IPS-20b (cell line): ENCODE results near the gene OR2H1.
"Not testable (repeated sequence)": the region's sequence is repeated elsewhere in the genome, so short reads cannot be mapped to it uniquely, and the experiment has no call there.

Experiments
- H3K27ac ChIP-seq: one replicate; pipeline ENCODE4 v1.5.1; 2013; ENCODE audit warnings: low read length
- H3K27me3 ChIP-seq: 2 replicates; pipeline ENCODE4 v1.6.1; 2013; ENCODE audit warnings: mild to moderate bottlenecking, low read length, inconsistent platforms; ENCODE audit not compliant: insufficient read depth
- H3K36me3 ChIP-seq: 2 replicates; pipeline ENCODE4 v1.6.1; 2013; ENCODE audit warnings: low read depth, mild to moderate bottlenecking, inconsistent platforms, low read length, moderate library complexity; ENCODE audit not compliant: insufficient read depth
- H3K4me1 ChIP-seq: 2 replicates; pipeline ENCODE4 v1.6.1; 2013; ENCODE audit warnings: mild to moderate bottlenecking, control low read depth, inconsistent platforms, low read length, moderate library complexity; ENCODE audit not compliant: insufficient read depth
- H3K4me3 ChIP-seq: 2 replicates; pipeline ENCODE4 v1.5.1; 2013; ENCODE audit warnings: mild to moderate bottlenecking, low read length, inconsistent platforms
- H3K9ac ChIP-seq: 2 replicates; pipeline ENCODE4 v1.6.1; 2013; ENCODE audit warnings: low read depth, mild to moderate bottlenecking, inconsistent platforms, low read length, moderate library complexity
- H3K9me3 ChIP-seq: 2 replicates; pipeline ENCODE4 v1.6.1; 2013; ENCODE audit warnings: mild to moderate bottlenecking, low read depth, low read length, inconsistent platforms; ENCODE audit not compliant: insufficient read depth

OR2H1 gene

DNA sequence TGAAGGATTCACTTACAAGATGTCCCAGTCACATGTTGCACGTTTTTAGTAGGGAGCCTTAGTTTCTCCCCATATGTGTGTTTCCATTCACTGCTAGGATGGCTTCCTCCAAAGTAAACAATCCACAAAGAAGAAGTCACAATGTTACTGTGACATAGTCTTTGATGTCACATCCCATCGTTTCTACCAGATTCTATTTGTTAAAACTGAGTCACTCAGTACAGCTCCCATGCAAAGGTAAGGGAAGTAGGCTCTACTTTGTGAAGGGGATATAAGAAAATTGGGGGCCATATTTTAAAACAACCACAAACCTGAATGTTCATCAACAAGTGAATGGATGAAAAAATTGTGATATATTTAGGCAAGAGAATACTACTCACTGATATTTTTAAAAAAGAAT lies at the start of gene OR2H1, which contains the start of gene OR11A1:
Gene OR2H1 (plus strand): TSS at position 185 of the 400 bp plus-strand sequence. CDS start 4,615 bp downstream, outside the sequence.
Gene OR11A1 (minus strand): TSS at position 101 of the 400 bp plus-strand sequence. CDS start 29,430 bp downstream, outside the sequence.
- Histone ChIP-seq H3K27ac (no peak within 1 kb of the TSS), H3K9ac (no peak within 1 kb of the TSS), H3K9me3 (no peaks in the 10 kb centered on the region), H3K4me1 (no peaks in the 10 kb centered on the region), H3K27me3 (no peaks in the 10 kb centered on the region), H3K36me3 (no peaks in the 10 kb centered on the region), H3K4me3 (no peak within 1 kb of the TSS)

DNA sequence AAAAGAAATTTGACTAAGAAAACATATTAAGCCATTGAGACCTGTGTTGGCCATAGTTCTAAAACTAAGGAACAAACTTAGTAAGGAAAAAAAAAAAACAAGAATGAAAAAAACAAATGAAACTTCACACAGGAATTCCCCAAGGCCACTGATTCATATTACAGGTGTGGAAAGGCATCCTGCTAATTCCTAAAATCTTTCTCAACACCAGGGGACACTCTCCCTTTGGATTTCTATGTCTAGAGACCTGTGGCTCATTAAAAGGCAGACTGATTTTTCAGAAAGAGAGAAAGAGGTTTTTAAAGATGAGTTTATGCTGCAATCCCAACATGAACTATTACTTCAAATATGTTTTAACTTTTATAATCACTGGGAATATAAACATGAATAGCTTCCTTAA lies 42.4 kb upstream of the OR2H1 start, which contains the start of gene OR12D1:
Gene OR12D1 (plus strand): TSS at position 341 of the 400 bp plus-strand sequence.
- Histone ChIP-seq H3K27ac (no peak within 1 kb of the TSS), H3K4me1 (no peaks in the 10 kb centered on the region), H3K9ac (no peak within 1 kb of the TSS), H3K27me3 (no peaks in the 10 kb centered on the region), H3K4me3 (no peak within 1 kb of the TSS), H3K36me3 (no peaks in the 10 kb centered on the region), H3K9me3 (peaks cover 5% of the 10 kb centered on the region; the same call in 1 of the 2 replicates)

DNA sequence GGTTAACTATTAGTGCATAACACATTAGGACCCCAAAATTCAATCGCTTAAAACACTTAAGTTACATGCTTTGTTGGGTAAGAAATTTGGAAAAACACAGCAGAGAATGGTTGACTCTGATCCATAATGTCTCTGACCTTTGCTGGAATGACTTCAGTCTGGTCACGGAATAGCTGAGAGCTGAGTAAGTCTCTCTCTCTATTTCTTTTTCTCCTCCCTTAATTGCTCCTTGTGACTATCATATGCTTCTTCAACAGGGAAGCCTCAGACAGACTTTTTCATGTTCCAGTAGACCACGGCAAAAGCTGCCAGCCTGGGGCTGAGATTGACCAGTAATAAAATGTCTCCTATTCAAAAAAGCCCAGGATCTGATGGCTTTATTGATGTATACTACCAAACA lies 37.4 kb upstream of the OR2H1 start:
- peaks cover 4% of the 10 kb centered on the region; the same call in 1 of the 2 replicates for H3K4me1 ChIP-seq
- H3K4me3 ChIP-seq, result no peak overlapping the region
- no peaks in the 10 kb centered on the region for H3K27me3 ChIP-seq
- H3K9ac ChIP-seq, result no peak overlapping the region
- no peaks in the 10 kb centered on the region for H3K9me3 ChIP-seq
- H3K36me3 ChIP-seq, result no peaks in the 10 kb centered on the region
- no peak overlapping the region for H3K27ac ChIP-seq

DNA sequence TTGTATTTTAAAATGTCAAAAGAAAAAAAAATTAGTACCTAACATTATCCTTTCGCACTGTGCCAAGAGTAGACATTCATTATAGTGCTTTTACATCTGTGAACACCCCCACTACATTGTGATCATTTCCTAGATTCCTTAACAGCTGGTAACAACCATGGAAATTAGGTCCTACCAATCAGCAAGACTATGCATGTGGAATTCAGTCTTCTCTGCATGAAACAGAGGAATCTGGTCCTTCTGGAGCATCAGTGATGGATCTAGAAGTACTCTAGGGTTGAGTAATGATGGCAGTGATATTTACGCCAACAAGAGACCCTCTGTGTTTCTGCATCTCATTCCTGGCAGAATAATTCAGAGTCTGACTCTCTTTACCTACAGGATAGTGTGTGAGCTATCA lies 32.8 kb upstream of the OR2H1 start:
- Histone ChIP-seq H3K4me3 (no peak overlapping the region), H3K4me1 (peaks cover 4% of the 10 kb centered on the region; the same call in 1 of the 2 replicates), H3K9me3 (no peaks in the 10 kb centered on the region), H3K36me3 (no peaks in the 10 kb centered on the region), H3K27me3 (no peaks in the 10 kb centered on the region), H3K9ac (no peak overlapping the region), H3K27ac (no peak overlapping the region)

DNA sequence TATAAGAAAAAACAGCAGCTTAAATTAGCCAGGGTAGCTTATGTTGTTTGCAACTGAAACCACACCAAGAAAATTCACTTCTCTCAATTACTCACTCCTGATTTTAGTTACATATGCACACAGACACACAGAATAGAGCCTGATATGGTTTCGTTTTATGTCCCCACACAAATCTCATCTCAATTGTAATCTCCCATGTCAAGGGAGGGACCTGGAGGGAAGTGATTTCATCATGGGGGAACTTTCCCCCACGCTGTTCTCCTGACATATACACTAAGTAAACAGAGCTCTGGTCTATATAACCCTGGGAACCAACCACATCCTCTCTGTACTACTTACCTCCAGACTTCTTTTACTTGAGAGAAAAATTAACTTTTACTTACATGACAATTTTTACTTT lies 32.4 kb upstream of the OR2H1 start:
- no peaks in the 10 kb centered on the region for H3K27me3 ChIP-seq
- no peak overlapping the region for H3K4me3 ChIP-seq
- H3K4me1 ChIP-seq, result peaks cover 4% of the 10 kb centered on the region; the same call in 1 of the 2 replicates
- H3K36me3 ChIP-seq, result no peaks in the 10 kb centered on the region
- no peak overlapping the region for H3K9ac ChIP-seq
- no peak overlapping the region for H3K27ac ChIP-seq
- H3K9me3 ChIP-seq, result no peaks in the 10 kb centered on the region

DNA sequence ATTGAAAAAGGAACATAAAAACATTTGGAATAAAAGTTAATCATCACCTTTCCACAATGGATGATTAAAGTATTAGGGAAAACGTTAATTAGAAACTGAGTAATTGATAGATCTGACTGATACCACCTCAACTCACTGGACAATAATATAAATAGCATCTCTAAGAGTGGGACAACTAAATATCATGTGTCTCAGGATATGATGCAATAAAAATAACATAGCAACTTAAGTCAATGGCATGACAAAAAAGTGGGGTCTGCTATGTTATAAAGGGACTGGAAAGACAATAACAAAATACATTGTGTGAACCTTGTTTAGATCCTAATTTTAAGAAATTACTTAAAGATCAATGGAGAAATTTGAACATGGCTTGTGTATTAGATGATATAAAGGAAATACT lies 31.9 kb upstream of the OR2H1 start:
- Histone ChIP-seq H3K9me3 (no peaks in the 10 kb centered on the region), H3K36me3 (no peaks in the 10 kb centered on the region), H3K4me1 (peaks cover 4% of the 10 kb centered on the region; the same call in 1 of the 2 replicates), H3K27me3 (no peaks in the 10 kb centered on the region), H3K4me3 (no peak overlapping the region), H3K27ac (no peak overlapping the region), H3K9ac (no peak overlapping the region)

DNA sequence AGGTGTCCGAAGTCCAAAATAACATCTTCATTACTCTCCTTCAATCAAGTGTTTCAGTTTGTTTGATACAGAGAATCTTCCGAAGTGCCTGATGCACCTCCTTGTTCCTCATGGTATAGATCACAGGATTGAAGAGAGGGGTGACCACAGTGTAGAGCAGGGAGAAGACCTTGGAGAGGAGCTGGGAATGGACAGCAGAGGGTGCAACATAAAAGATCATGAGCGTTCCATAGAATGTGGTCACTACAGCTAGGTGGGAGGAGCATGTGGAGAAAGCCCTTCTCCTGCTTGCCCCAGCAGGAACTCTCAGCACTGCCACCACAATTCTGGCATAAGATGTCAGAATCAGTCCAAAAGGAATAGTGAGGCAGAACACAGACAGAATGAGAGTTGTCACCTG lies 30.3 kb upstream of the OR2H1 start:
- Histone ChIP-seq H3K9ac (no peak overlapping the region), H3K4me1 (peaks cover 4% of the 10 kb centered on the region; the same call in 1 of the 2 replicates), H3K27ac (no peak overlapping the region), H3K27me3 (no peaks in the 10 kb centered on the region), H3K9me3 (no peaks in the 10 kb centered on the region), H3K36me3 (no peaks in the 10 kb centered on the region), H3K4me3 (no peak overlapping the region)

DNA sequence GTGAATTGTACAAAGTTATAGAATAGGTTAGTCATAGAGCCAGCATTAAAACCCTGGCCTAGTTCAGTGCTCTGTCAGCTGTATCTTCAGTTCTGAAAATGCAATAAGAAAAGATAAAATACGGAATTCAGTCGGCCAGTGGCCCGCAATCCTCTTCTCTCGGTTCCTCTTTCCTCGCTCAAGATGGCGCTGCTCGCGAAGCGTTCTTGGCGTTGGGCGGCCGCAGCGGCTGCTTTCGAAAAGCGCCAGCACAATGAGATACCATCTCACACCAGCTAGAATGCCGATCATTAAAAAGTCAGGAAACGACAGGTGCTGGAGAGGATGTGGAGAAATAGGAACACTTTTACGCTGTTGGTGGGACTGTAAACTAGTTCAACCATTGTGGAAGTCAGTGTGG lies 20.2 kb upstream of the OR2H1 start:
- not testable (repeated sequence) for H3K27ac ChIP-seq, H3K4me3 ChIP-seq, H3K4me1 ChIP-seq, H3K36me3 ChIP-seq, H3K9ac ChIP-seq, H3K9me3 ChIP-seq, H3K27me3 ChIP-seq

DNA sequence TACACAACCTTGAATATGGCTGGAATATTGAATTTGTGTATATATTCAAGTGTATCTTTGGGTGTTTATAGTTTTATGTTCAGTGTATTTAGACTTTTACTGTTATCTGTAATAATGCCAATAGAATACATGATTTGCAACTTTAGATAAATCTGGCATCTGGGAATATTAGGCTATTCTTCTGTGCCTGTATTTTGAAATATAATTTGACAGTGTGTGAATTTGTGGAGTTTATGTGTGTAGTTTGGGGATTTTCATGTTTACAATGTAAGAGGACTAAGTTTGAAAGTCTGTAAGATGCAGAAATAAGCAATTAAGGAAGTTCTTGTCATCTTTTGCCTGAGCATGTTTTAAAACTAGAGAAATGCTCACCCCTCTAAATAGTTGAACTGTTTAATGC lies 17.9 kb upstream of the OR2H1 start, which contains the start of gene OR10C1:
Gene OR10C1 (plus strand): TSS at position 301 of the 400 bp plus-strand sequence. CDS start 710 bp downstream, outside the sequence.
- no peaks in the 10 kb centered on the region for H3K27me3 ChIP-seq
- H3K36me3 ChIP-seq, result no peaks in the 10 kb centered on the region
- H3K4me1 ChIP-seq, result no peaks in the 10 kb centered on the region
- no peak within 1 kb of the TSS for H3K4me3 ChIP-seq
- H3K27ac ChIP-seq, result no peak within 1 kb of the TSS
- H3K9ac ChIP-seq, result no peak within 1 kb of the TSS
- H3K9me3 ChIP-seq, result no peaks in the 10 kb centered on the region

DNA sequence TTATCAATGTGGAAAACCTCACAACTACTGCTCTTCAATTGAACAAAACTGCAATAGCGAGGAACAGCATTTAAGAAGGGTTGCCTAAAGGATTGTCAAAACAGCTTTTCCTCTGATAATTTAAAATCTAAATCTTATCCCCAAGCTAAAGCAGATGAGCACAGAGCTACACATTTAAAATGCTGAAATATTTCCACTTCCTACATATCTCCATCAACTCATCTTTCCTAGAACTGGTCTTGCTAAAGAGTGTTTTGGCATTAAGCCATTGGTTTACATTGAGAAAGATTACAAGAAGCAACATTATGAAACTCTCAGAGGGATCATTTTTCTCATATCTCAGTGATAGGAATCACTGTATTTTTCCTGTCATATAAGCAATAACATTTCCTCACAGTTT lies 14.2 kb upstream of the OR2H1 start:
- H3K9me3 ChIP-seq, result no peaks in the 10 kb centered on the region
- no peak overlapping the region for H3K9ac ChIP-seq
- H3K27me3 ChIP-seq, result no peaks in the 10 kb centered on the region
- no peak overlapping the region for H3K4me3 ChIP-seq
- no peak overlapping the region for H3K27ac ChIP-seq
- H3K36me3 ChIP-seq, result no peaks in the 10 kb centered on the region
- peaks cover 5% of the 10 kb centered on the region; the same call in 1 of the 2 replicates for H3K4me1 ChIP-seq

DNA sequence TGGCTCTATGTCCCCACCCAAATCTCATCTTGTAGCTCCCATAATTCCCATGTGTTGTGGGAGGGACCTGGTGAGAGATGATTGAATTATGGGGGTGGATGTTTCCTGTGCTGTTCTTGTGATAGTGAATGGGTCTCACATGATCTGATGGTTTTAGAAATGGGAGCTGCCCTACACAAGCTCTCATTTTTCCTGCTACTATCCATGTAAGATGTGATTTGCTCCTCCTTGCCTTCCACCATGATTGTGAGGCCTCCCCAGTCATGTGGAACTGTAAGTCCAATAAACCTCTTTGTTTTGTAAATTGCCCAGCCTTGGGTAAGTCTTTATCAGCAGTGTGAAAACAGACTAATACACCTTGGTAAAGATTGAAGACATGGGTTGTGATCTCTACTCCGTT lies 12.9 kb upstream of the OR2H1 start:
- H3K27me3 ChIP-seq, H3K27ac ChIP-seq: not testable (repeated sequence)

DNA sequence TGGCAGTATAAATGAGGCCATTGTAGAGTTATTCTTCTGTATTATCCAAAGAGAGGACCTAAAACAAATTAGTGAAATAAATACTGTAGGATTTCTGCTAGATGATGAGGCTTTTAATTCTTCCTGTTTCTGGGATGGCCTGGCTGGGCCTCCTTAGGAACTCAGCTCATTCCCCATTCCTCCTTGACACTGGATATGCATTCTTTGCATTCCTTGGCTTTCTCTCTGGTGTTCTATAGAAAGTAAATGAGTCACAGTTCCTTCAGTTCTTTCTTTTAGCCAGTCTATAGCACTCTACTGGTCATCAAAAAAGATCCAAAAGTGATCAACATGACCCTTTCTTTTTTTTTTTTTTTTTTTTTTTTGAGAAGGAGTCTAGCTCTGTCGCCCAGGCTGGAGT lies 9.3 kb upstream of the OR2H1 start:
- Histone ChIP-seq H3K9ac (no peak overlapping the region), H3K4me1 (peaks cover 5% of the 10 kb centered on the region; the same call in 1 of the 2 replicates), H3K27ac (no peak overlapping the region), H3K27me3 (no peaks in the 10 kb centered on the region), H3K36me3 (no peaks in the 10 kb centered on the region), H3K9me3 (no peaks in the 10 kb centered on the region; the same call in 1 of the 2 replicates), H3K4me3 (no peak overlapping the region)

More for the DNA sequence above, 12.9 kb upstream of the OR2H1 start:
- H3K4me1 ChIP-seq, H3K9me3 ChIP-seq, H3K4me3 ChIP-seq, H3K36me3 ChIP-seq, H3K9ac ChIP-seq: not testable (repeated sequence)
